ENCODE data around the gene BCL11A.

Gene BCL11A

GRCh38 chr2:60553495-60554073 lies at the start of gene BCL11A:
TSS of gene BCL11A (minus strand) at chr2:60553654. CDS start at chr2:60553270, 384 bp downstream.
- DNase-seq: peak; percentile 70

- no peak for DNase-seq
Measured at GRCh38 chr2:60602828-60603532, 49.5 kb upstream of the BCL11A start.

- DNase-seq: no peak
Measured at GRCh38 chr2:60602388-60602787, 48.9 kb upstream of the BCL11A start.

GRCh38 chr2:60598271-60598670 lies 44.8 kb upstream of the BCL11A start:
- DNase-seq: no peak

GRCh38 chr2:60597346-60597745 lies 43.9 kb upstream of the BCL11A start:
- DNase-seq: no peak

GRCh38 chr2:60596411-60596810 lies 43.0 kb upstream of the BCL11A start:
- DNase-seq: no peak

GRCh38 chr2:60595953-60596352 lies 42.5 kb upstream of the BCL11A start:
- no peak for DNase-seq

- no peak for DNase-seq
Measured at GRCh38 chr2:60589104-60589503, 35.6 kb upstream of the BCL11A start.

GRCh38 chr2:60586081-60586480 lies 32.6 kb upstream of the BCL11A start:
- DNase-seq: no peak

- DNase-seq: no peak
Measured at GRCh38 chr2:60585276-60585675, 31.8 kb upstream of the BCL11A start.

GRCh38 chr2:60583604-60584003 lies 30.1 kb upstream of the BCL11A start:
- no peak for DNase-seq

- DNase-seq: peak; percentile 54
Measured at GRCh38 chr2:60581433-60582282, 28.2 kb upstream of the BCL11A start.

GRCh38 chr2:60577682-60578283 lies 24.3 kb upstream of the BCL11A start:
- DNase-seq: no peak

GRCh38 chr2:60573251-60573650 lies 19.8 kb upstream of the BCL11A start:
- no peak for DNase-seq

GRCh38 chr2:60570251-60570650 lies 16.8 kb upstream of the BCL11A start:
- DNase-seq: no peak

GRCh38 chr2:60569680-60570111 lies 16.2 kb upstream of the BCL11A start:
- DNase-seq: no peak

- DNase-seq: no peak
Measured at GRCh38 chr2:60567919-60568768, 14.7 kb upstream of the BCL11A start.

GRCh38 chr2:60567096-60567495 lies 13.6 kb upstream of the BCL11A start:
- DNase-seq: no peak

- DNase-seq: peak; percentile 41
Measured at GRCh38 chr2:60565472-60565871, 12.0 kb upstream of the BCL11A start.

- DNase-seq: peak; percentile 62
Measured at GRCh38 chr2:60560734-60561644, 7.5 kb upstream of the BCL11A start.

- DNase-seq: no peak
Measured at GRCh38 chr2:60559880-60560279, 6.4 kb upstream of the BCL11A start.
